LoVo (cell line): Measurements from ENCODE around the gene DUSP12.
"Not testable (repeated sequence)": the region's sequence is repeated elsewhere in the genome, so short reads cannot be mapped to it uniquely, and the experiment has no call there.

Source experiments
- DNase-seq: peaks from one replicate; pipeline ENCODE4 v3.0.0-alpha.2; 2016; ENCODE audit warnings: low spot score

Gene DUSP12, protein sequence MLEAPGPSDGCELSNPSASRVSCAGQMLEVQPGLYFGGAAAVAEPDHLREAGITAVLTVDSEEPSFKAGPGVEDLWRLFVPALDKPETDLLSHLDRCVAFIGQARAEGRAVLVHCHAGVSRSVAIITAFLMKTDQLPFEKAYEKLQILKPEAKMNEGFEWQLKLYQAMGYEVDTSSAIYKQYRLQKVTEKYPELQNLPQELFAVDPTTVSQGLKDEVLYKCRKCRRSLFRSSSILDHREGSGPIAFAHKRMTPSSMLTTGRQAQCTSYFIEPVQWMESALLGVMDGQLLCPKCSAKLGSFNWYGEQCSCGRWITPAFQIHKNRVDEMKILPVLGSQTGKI

DNA sequence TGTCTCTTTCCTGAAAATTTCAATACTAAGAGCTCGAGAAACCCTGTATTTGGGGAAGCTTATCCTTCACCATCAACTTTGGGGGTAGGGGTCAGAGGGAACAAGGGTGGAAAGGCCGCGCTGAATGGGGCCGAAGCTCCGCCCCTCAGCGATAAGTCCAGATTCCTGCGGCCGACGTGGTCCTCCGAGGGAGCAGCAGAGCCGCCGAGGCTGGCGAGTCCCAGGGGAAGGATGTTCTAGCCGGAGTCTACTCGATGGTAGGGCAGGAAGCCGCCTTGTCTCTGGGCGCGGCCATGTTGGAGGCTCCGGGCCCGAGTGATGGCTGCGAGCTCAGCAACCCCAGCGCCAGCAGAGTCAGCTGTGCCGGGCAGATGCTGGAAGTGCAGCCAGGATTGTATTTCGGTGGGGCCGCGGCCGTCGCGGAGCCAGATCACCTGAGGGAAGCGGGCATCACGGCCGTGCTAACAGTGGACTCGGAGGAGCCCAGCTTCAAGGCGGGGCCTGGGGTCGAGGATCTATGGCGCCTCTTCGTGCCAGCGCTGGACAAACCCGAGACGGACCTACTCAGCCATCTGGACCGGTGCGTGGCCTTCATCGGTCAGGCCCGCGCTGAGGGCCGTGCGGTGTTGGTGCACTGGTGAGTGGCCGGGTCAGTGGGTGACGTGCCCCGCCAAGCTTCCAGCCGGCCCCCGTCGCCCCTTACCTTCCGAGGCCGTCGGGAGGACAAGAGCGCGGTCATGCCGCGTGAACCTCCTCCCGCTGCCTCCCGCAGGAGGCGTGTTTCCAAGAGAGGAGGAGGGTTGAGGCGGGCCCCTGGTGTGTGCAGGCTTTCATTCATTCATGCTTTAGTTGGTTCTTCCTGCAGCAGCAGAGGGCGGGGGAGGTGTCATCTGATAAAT, at the start of gene DUSP12:
Gene DUSP12 (plus strand): TSS at position 278 of the 899 bp plus-strand sequence. CDS start 16 bp downstream, at position 294.
- peak; percentile 97 for DNase-seq

DNA sequence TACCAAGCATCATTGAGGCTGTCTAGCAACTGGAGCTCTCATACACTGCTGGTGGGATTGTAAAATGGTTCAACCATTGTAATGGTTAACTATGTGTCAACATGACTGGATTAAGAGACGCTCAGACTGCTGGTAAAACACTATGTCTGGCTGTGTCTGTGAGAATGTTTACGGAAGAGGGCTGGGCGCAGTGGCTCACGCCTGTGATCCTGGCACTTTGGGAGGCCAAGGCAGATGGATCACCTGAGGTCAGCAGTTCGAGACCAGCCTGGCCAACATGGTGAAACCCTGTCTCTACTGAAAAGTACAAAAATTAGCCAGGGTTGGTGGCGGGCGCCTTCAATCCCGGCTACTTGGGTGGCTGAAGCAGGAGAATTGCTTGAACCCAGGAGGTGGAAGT, 47.3 kb upstream of the DUSP12 start:
- peak; percentile 61 for DNase-seq

DNA sequence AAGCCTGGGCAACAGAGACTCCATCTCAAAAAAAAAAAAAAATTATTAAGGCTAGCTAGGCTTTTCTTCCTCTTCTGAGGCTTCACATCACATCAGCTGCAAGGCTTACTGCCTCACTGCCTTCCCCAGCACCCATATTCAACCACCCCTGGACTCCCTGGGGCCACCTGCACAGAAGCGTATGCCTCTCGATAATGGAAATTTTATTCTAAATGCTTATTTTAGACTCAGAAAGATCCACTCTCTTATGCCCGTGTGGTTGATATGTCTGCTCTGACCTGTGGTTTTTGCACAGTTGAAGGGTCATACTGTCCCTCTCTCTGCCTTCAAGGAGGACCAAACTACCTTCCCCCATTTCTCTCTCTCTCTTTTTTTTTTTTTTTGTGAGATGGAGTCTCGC, 44.0 kb upstream of the DUSP12 start:
- no peak for DNase-seq

DNA sequence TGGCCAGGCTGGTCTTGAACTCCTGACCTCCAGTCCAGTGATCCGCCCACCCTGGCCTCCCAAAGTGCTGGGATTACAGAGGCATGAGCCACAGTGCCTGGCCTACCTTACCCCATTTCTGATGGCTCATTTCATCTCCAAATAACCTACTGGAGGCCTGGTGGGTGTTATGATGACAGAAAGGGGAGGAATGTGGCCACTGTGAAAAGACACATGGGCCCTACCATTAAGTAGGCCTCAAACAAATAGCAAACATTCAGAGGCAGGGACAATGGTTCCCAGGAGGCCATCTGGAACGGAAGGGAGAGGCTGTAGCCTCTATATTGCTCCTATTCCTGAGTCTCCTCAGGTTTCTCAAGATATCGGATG, 43.5 kb upstream of the DUSP12 start:
- no peak for DNase-seq

DNA sequence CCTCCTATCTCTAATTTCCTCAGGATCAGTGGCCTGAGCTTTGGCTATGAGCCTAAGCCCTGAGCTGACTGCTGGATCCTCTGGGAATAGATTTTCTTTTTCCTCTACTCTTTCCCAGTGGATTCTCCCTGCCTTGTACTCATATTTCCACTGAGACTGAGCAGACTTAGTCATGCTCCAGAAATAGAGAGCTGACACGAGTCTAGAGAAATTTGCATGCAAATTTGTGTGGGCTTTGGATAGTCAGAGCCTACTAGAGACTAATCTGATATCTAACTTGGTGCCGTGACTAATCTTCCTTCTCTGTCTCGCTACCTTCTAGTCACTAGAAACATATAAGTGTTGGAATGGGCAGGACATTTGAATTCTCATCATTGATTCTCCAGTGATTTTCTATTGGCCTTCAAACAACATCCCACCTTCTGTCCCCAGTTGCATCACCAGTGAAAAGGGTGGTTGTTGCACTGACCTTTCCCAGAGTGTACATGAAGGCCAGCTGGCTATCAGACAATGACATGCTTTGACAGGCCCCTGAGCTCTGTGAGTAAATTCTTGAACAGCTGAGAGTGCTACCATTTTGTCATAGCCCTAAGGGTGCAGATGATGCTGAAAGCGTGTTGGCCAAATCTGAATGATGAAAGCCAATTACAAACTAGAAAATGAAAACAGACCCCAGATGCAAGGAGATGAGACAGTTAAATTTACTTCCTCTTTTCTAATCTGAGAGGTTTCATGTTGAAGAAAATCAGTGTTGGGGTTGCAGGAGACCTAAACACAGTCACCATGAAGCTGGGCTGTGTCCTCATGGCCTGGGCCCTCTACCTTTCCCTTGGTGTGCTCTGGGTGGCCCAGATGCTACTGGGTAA, 42.9 kb upstream of the DUSP12 start, which contains the start of gene FCRLA:
Gene FCRLA (plus strand): TSS at position 748 of the 866 bp plus-strand sequence. CDS start 36 bp downstream, at position 784.
- DNase-seq, result no peak

DNA sequence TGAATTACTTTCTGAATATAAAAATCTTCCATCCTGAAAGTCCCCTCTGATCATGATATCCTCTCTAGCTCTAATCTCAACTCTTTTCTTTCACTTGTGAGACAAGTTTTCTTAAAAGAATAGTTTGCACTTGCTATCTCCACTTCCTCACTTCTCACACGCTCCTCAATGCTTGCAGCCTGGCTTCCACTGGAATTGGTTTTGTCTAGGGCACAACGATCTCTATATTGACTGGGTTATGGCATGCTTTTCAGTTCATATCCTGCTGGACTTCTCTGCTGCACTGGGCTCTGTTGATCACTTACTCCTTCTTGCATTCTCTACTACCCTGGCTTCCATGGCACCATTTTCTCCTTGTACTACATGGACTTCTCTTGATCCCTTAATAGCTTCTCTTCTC, 42.1 kb upstream of the DUSP12 start:
- DNase-seq, result no peak

DNA sequence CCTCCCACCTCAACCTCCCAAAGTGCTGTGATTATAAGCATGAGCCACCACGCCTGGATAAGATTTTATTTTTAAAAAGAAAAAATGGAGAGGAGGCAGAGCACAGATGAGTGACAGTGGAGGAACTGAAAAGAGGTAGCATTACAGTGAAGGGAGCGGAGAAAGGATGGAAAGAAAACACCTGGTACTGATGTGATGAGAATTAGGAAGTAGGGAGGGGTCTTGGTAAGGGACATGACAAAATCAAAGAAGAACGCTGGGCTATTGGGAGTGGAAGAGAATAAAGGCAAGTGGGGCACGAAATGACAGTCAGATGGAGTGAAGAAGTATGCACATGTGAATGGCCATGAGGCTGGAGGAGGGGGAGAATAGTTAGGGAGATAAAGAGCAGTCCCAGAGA, 40.2 kb upstream of the DUSP12 start:
- DNase-seq, result no peak

DNA sequence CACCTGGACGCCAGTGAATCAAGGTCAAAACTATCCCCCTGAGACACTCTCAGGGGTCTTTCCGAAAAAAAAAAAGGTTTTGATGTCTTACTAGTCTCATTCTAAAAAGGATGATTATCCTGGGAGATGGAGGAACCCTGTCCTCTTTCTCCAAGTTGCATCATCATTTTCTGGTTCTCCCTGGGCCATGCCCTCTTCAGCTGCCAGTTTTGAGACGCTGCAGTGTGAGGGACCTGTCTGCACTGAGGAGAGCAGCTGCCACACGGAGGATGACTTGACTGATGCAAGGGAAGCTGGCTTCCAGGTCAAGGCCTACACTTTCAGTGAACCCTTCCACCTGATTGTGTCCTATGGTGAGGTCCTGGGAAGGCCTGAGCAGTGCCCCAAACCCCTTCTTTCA, 39.0 kb upstream of the DUSP12 start:
- DNase-seq, result no peak

DNA sequence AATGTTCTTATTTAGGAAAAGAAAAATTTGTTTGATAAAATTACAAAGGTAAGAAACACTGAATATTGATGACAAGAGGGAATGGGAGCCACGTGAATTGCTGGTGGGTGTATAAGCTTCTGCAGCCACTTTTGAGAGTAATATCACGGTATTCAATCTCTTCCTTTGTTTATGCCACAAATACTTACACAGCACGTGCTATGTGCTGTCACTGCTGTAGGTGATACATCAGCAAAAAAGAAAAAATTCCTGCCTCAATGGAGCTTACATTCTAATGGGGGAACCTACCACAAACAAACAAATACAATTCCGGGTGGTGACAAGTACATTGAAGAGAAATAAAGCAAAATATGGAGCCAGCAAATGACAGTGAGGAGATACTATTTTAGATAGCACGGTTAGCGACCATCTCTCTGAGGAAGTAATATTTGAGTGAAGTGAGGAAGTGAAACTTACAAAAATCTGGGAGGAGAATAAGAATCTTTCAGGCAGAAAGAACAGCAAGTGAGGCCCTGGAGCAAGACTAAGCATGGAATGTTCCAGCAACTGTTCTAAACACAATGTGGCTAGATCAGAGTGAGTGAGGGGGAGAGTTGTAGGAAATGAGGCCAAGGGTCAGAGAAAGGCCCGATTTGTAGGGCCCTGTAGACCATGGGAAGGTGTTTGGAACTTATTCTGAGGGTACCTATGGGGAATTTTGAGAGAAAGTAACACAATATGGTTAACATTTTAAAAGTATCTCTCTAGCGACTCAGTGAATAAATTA, 30.8 kb upstream of the DUSP12 start:
- DNase-seq, result no peak

DNA sequence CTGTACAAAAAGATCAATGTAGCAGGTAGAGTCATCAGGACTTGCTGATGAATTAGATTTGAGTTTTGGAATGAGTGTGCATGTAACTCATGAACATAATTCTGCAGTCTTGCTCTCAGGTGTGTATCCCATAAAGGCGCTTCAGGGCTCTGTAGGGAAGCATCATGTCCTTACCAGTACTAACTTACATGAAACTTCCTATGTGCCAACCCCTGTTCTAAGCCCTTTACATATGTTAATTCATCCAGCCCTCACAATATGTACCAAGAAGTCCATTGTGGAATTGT, 30.3 kb upstream of the DUSP12 start:
- DNase-seq, result no peak

DNA sequence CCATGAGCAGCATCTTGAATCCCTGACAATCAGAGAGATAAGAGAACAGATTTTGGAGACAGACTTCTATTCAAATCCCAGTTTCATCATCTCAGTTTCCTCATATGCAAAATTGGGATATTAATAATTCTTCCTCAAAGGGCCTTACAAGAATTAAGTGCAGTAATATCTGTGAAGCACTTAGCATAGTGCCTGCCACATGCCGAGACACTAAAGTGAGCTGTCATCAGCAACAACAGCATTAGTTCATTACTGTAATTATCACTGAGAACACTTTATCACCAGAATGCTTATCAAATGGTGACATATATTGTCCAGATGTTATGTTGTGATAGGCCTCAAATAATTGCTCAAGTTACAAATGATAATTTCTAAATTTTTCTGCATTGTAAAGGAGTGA, 29.2 kb upstream of the DUSP12 start:
- DNase-seq, result no peak

DNA sequence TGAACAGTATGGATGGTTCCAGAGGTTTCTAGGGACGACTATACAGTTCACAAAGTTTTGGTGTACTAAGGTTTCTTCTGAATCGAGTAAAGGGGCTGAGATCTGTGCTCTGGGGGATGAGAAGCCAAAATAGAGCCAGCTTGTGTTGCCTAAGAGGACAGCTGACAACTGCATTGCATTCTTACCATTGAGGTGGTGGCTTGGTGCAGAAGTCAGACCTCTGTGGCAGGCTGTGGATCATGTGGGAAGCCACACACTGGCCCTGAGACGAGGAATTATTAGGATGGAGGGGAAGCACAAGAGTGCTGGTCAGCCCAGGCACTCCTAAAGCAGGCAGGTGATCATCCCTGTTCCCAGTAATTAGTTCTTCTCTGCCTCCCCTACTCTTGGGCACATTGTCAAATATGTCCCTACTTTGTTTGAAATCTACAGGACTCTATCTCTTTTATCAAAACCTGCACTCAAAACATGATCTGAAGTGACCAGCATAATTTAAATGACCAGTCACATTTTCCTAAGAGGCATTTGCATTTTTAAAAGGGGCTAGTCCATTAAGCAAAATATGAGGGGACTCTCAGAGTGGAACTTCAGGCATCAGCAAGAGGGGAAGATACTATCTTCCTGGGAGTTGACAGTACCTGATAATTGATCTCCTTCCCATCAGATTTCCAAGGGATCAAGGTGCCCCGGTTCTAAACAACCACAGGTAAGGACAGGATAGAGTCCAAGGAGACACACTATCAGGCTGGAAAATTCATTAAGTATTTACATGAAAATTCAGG, 28.4 kb upstream of the DUSP12 start, which contains the start of gene FCRLB:
Gene FCRLB (plus strand): TSS at position 589 of the 782 bp plus-strand sequence. CDS start 1,129 bp downstream, outside the sequence.
- DNase-seq, result no peak

DNA sequence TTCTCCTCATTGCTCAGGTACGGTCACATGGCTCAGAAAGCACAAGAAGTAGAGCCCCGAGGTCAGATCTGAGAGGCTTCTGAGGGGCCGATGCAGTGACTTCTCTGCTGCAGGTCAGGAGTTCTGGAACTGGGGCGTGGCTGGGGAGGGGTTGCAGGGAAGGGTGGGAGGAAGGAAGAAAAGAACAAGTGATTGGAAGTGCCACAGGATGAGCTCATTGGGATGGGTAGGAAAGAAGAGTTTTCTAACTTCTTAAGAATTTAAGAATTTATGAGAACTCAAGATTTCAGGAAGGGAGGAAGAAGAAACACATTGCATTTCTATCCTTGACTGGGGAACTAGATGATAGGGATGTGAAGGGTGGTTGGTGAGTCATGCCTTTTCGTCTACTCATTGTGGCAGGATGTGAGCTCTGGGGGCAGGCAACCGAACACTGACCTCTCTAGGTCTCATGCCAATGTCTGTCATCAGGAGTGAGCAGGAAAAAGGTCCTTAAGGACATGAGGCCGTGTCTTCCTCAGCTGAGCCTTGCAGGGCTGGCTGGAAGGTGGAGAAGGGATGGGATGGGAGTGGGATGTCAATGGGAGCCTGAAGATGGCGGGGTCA, 27.7 kb upstream of the DUSP12 start:
- no peak for DNase-seq

DNA sequence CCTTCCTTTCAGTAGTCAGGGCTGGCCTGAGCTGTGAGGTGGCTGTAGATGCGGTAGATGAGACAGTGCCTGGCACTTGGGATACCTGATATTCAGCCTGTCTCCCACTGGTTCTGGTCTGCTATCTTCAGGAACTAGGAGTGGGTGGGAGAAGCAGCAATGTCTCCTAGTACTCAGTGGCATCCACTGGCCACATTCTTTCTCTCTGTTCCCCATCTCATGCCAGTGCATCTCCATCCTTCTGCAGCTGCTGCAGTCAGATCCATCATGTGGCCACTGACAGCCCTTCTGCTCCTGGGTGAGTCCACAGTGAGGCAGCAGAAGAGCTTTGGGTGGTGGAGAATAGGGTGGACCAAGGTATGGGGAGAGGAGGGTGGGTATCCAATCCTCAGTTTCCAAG, 27.2 kb upstream of the DUSP12 start:
- DNase-seq, result no peak

DNA sequence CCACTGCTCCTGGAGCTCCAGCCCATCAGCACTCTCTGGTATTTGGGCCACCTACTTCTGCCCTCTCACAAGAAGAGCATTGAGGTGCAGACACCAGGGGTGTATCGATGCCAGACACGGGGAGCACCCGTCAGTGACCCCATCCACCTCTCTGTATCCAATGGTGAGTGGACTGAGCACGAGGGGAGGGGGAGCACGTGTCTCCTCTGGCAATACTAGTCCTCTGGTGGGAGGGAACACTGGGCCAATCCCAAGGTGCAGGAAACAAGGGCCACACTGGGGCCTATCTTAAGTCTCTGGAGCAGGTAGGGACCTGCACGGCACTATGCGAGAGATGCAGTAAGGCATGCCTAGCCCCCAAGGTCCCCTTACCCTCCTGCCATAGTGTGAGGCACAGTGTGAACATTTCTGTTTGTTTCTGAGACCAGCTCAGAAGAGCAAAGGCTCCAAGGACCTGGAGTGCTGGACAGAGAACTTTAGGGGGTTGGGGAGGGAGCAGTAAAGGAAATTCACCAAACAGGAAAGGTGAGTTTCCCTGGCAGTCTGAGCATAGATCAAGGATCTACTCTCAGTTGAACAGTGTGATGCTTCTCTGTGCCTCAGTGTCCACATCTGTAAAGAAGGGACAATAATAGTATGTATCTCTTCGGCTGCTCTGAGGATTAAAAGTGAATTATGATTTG, 26.0 kb upstream of the DUSP12 start:
- no peak for DNase-seq

DNA sequence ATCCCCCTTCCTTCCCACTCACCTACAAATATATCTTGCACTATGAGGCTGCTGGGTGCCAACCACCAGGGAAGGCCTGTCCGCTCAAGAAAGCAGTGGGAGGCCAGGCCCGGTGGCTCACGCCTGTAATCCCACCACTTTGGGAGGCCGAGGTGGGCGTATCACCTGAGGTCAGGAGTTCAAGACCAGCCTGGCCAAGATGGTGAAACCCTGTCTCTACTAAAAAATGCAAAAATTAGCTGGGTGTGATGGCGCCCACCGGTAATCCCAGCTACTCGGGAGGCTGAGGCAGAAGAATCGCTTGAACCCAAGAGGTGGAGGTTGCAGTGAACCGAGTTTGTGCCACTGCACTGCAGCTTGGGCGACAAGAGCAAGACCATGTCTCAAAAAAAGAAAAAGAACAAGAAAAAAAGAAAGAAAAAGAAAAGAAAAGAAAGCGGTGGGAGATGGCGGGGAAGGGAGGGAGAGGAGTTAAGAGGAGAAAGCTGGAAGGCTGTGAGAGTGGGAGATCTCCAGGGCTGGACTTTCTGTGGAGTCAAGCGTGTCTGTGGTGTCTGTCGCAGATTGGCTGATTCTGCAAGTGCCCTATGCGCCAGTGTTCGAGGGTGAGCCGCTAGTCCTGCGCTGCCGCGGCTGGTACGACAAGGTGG, 24.2 kb upstream of the DUSP12 start:
- not testable (repeated sequence) for DNase-seq

DNA sequence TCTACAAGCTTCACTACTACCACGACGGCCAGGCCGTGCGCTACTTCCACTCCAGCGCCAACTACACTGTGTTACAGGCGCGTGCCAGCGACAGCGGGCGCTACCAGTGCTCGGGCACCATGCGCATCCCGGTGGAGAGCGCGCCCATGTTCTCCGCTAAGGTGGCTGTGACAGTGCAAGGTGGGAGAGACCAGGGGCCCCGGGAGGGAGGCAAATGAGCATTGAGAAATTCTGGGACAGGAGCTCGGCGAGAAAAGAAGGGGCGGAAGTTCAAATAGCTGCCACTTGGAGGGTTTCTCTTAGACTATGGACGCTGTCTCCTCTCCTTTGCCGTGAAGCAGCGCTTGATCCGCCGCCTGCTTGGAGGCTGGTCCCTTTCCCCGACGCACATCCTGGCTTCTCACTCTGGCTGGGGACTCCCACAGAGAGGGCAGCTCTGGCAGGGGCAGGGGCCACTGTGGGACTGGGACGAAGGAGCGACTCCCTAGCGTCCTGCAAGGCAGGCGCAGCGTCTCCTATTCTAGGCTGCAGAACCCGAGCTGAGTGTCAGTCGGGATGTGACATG, 23.6 kb upstream of the DUSP12 start:
- peak; percentile 30 for DNase-seq

DNA sequence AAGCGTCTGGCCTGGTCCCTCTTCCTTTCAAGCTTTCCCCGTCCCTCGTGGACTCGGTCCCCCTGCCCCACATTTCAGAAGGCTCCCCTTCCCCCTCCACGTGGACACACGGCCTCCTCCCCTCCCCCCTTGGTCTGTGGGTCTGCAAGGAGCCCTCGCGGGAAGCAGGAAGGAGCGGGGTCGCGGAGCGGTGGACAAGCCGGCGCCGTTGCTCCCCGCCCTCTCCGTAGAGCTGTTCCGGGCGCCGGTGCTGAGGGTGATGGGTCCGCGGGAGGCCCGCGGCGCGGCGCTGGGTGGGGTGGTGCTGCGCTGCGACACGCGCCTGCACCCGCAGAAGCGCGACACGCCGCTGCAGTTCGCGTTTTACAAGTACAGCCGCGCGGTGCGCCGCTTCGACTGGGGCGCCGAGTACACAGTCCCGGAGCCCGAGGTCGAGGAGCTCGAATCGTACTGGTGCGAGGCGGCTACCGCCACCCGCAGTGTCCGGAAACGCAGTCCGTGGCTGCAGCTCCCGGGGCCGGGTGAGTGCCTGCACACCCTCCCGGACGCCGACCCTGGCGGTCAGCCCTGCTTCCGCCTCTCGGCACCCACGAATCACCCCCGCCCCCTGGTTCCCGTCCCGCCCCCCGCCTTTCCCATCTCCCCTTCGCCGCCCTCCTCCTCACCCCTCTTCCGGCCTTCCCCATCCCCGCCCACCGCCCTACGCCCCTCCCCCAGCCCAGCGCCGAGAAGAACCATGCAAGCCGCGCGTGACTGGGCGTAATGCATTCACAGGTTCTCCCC, 22.9 kb upstream of the DUSP12 start:
- peak; percentile 82 for DNase-seq
